Effector memory CD4-positive, alpha-beta T cell (primary cell): ENCODE data around the gene STX8.
"Not testable (repeated sequence)": the region's sequence is repeated elsewhere in the genome, so short reads cannot be mapped to it uniquely, and the experiment has no call there.

Experiments used
- DNase-seq, 3 donors: peaks; one replicate each; pipeline ENCODE4 v3.0.0-alpha.2; 2020
- H3K27ac ChIP-seq: 2 replicates; pipeline ENCODE4 v1.7.0; 2013; ENCODE audit warnings: mild to moderate bottlenecking, low read length, moderate library complexity; ENCODE audit not compliant: insufficient read depth, poor library complexity, severe bottlenecking
- H3K27me3 ChIP-seq: replicated peaks from 2 replicates; pipeline ENCODE4 v1.7.0; 2013; ENCODE audit warnings: mild to moderate bottlenecking, low read length; ENCODE audit not compliant: insufficient read depth, control insufficient read depth, poor library complexity, severe bottlenecking
- H3K36me3 ChIP-seq: 2 replicates; pipeline ENCODE4 v1.7.0; 2013; ENCODE audit warnings: mild to moderate bottlenecking, low read length, moderate library complexity; ENCODE audit not compliant: control insufficient read depth, insufficient read depth
- H3K4me1 ChIP-seq: 2 replicates; pipeline ENCODE4 v1.7.0; 2013; ENCODE audit warnings: low read length, mild to moderate bottlenecking; ENCODE audit not compliant: control insufficient read depth, insufficient read depth, poor library complexity, severe bottlenecking
- H3K4me3 ChIP-seq: 2 replicates; pipeline ENCODE4 v1.7.0; 2013; ENCODE audit warnings: low read length, low read depth, mild to moderate bottlenecking; ENCODE audit not compliant: insufficient read depth, poor library complexity, severe bottlenecking
- H3K9me3 ChIP-seq: 2 replicates; pipeline ENCODE4 v1.7.0; 2013; ENCODE audit warnings: mild to moderate bottlenecking, low read length, moderate library complexity; ENCODE audit not compliant: control insufficient read depth

STX8 gene

DNA sequence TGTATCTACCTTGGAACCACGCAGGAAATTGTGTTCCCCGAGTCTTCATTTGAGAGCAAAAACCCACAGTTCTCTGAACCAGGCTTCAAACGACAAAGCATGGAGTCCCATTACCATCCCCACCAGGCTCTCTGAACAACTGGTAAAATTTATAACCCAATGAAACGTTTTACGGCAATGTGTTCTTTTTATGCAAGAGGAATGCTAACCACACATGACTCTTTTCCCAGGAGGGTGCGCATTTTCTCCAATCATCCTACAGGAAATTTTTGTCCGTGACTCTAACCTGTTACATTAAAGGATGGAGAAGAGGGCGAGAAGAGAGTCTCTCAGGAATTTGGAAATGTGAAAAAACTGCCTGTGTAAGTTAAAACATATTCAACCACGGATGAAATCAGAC lies 17.8 kb downstream of the STX8 start:
- Histone ChIP-seq H3K4me1 (no peaks in the 10 kb centered on the region), H3K27me3 (no peaks in the 10 kb centered on the region), H3K36me3 (no peaks in the 10 kb centered on the region), H3K4me3 (no peak overlapping the region), H3K9me3 (no peaks in the 10 kb centered on the region), H3K27ac (no peak overlapping the region)
- DNase-seq, result no peak

DNA sequence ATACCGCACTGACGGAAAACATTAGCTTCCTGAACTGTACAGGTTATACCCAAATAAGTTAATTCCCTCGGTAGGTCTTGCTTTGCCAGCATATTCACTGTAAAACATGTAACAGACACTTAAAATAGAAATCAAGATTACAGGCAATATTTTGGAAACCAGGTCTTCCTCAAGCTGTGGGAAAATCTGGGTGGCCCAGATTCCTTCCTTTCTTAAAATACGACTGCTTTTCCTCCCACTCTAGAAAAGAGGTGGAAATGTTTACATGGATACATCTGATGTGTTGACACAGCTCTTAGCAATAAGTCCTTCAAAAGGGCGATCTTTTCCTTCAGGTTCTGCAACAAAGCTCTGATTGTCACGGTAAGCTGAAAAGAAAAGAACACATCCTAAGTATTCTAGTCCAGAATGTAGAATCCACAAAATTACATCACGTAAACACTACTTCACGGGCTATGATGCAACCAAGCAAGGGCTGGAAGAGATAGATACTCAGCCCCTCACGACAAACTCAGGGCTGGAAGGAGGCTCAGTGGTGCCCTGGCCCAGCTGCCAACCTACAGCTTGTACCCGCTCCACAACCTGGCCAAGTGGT lies 18.4 kb downstream of the STX8 start:
- H3K27ac ChIP-seq, result no peak overlapping the region
- H3K4me1 ChIP-seq, result no peaks in the 10 kb centered on the region
- no peaks in the 10 kb centered on the region for H3K9me3 ChIP-seq
- H3K36me3 ChIP-seq, result no peaks in the 10 kb centered on the region
- no peak overlapping the region for H3K4me3 ChIP-seq
- H3K27me3 ChIP-seq, result no peaks in the 10 kb centered on the region
- no peak for DNase-seq

DNA sequence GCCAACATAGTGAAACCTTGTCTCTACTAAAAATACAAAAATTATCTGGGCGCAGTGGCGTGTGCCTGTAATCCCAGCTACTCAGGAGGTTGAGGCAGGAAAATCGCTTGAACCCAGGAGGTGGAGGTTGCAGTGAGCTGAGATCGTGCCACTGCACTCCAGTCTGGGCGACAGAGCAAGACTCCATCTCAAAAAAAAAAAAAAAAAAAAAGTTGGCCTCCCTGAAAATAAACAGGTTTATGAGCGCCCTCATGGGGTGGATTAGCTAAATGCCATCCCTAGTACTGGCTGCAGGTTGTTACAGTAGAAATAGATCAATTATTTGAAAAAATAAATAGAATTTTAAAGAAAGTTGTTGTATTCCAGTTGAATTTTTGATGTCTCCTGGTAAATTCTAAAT lies 20.9 kb downstream of the STX8 start:
- H3K27me3 ChIP-seq, H3K4me3 ChIP-seq, H3K9me3 ChIP-seq, H3K36me3 ChIP-seq, H3K27ac ChIP-seq, H3K4me1 ChIP-seq: not testable (repeated sequence)
- DNase-seq, result peak in 1 of 3 donors; percentile 22

DNA sequence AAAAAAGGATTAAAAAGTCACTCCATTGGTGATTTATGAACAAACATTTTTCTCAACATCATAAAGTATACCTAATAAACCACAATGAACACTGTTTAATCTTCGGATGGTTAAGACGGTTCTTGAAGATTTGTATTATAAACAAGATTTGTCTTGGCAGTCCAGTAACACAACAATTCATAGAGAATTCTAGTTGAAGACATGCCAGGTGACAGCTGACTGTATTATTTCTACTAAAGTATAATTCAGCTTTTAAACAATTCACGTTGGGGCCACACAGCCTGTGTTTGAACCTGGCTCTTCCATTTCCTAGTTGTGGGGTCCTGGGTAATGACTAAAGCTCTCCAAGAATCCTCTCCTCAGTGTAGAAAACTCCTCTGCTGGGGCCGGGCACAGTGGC lies 22.0 kb downstream of the STX8 start:
- no peaks in the 10 kb centered on the region for H3K36me3 ChIP-seq
- H3K27me3 ChIP-seq, result no peaks in the 10 kb centered on the region
- no peaks in the 10 kb centered on the region for H3K9me3 ChIP-seq
- no peaks in the 10 kb centered on the region for H3K4me1 ChIP-seq
- no peak overlapping the region for H3K27ac ChIP-seq
- H3K4me3 ChIP-seq, result no peak overlapping the region
- DNase-seq, result no peak

DNA sequence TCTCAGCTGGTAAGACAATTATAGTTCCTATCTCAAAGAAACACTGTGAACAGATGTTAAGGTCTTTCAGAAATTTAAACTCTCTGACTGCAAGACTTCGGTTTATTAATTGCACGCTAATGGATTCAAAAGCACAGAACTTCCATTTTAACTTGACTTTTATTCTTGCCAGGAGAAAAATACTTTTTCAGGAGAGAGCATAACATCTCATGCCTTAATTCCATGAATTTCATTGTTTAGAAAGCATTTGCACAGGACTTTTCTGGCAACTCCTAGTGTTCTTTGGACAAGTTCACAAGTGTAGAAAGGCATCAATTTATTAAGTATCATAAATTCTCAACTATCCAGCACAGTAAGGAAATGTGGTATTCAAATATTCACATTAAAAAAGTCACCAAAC lies 22.4 kb downstream of the STX8 start:
- Histone ChIP-seq H3K4me3 (no peak overlapping the region), H3K27me3 (no peaks in the 10 kb centered on the region), H3K27ac (no peak overlapping the region), H3K36me3 (no peaks in the 10 kb centered on the region), H3K9me3 (no peaks in the 10 kb centered on the region), H3K4me1 (no peaks in the 10 kb centered on the region)
- DNase-seq, result no peak

DNA sequence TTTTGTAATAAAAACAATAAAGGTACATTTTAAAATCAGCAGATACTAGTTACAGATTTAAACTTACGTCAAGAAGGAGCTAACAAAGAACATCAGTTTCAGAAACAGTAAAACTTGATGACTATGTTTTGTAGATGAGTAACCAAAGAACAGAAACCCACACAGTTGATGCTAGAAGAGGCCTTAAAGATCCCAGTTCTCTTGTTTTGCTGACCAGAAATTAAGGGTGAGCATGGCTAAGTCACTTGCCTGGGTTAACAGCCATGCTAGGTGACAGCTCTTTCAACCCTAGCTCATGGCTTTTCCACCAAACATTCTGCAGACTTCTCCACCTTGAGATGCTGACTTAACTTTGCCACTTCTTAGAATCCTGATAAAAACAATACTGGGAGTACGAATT lies 26.4 kb downstream of the STX8 start:
- DNase-seq, result no peak
- Histone ChIP-seq H3K36me3 (no peaks in the 10 kb centered on the region), H3K9me3 (no peaks in the 10 kb centered on the region), H3K27ac (no peak overlapping the region), H3K4me1 (no peaks in the 10 kb centered on the region), H3K27me3 (no peaks in the 10 kb centered on the region), H3K4me3 (no peak overlapping the region)

DNA sequence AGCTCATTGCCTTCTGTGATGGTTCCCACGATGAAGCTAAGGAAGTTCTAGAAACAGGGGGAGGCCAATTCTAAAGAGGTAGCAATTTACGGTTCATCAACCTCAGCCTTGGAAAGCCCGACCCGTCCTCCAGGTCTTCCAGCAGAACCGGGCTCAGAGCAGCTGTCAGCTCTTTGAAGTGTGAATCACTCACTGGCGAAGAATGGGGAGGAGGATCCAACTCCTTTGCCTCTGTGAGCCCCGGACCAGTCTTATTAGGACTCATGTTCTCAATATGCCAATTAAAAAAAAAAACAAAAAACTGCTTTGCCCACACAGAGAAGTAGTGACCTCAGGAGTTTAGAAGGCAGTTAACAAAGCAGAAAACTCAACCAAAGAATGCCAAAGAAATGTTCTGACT lies 31.4 kb downstream of the STX8 start:
- Histone ChIP-seq H3K4me3 (no peak overlapping the region), H3K27me3 (no peaks in the 10 kb centered on the region), H3K27ac (no peak overlapping the region), H3K9me3 (no peaks in the 10 kb centered on the region), H3K36me3 (no peaks in the 10 kb centered on the region), H3K4me1 (no peaks in the 10 kb centered on the region)
- no peak for DNase-seq

DNA sequence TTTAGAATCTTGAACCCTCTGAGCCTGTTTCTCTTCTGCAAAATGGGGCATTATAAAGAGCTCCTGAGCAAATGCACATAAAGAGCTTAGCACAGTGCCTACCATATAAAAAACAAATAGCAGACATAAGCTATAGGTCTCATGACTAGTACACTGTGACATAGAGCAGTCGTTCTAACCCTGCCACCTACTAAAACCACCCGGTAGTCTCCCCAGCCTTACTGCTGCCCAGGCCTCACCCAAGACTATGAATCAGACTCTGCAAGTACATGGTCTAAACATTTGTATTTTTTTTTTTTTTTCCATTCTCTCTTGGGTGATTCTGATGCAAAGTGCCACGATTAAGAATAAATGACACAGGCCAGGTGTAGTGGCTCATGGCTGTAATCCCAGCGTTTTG lies 33.9 kb downstream of the STX8 start:
- Histone ChIP-seq H3K27ac (no peak overlapping the region), H3K4me3 (no peak overlapping the region), H3K9me3 (no peaks in the 10 kb centered on the region), H3K4me1 (no peaks in the 10 kb centered on the region), H3K27me3 (no peaks in the 10 kb centered on the region), H3K36me3 (no peaks in the 10 kb centered on the region)
- no peak for DNase-seq

DNA sequence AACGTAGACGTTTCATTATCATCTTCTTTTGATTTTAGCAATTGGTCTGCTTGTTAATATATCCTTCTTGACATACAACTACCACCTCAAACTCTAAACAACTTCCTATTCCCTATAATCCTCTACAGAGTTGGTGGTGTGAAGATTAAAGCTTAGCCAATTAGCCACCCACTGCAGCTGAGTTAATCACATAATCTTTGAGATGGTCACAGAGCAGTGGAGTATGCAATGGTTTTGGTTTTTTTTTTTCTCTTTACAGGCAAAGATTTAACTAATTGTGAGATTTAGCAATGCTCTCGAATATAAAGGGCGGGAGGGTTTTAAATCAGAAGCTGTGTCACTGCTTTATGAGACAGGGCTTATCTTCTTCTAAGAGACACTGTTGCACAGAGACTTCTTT lies 37.0 kb downstream of the STX8 start:
- no peaks in the 10 kb centered on the region for H3K36me3 ChIP-seq
- H3K9me3 ChIP-seq, result no peaks in the 10 kb centered on the region
- no peak overlapping the region for H3K27ac ChIP-seq
- H3K4me3 ChIP-seq, result no peak overlapping the region
- H3K27me3 ChIP-seq, result no peaks in the 10 kb centered on the region
- no peak for DNase-seq
- H3K4me1 ChIP-seq, result no peaks in the 10 kb centered on the region

DNA sequence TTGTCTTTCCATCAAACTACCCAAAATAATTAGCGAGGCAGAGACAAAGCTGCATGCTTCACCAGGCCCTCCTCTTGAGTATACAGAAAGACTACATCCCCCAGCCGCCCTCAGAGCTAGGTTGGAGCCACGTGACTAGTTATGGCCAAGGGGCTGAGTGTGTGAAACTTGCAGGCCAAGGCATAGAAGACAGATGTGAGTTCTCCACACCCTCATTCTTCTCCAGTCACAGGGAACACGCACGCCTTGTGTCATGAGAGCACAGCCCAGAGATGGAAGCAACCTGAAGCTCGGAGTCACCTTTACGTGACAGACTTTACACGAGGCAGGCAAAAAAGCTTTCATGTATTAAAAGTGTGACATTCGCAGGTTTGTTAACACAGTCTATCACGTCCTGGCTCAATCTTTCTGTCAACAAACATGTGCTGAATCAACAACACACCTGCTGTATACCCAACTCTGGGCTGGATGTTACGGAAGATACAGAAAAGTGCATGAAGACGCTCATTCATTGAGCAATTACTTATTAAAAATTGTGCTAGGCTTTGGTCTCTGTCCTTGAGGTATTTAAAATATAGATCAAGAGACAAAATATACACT lies 38.3 kb downstream of the STX8 start:
- H3K4me1 ChIP-seq, result no peaks in the 10 kb centered on the region
- no peaks in the 10 kb centered on the region for H3K36me3 ChIP-seq
- no peak overlapping the region for H3K27ac ChIP-seq
- H3K9me3 ChIP-seq, result no peaks in the 10 kb centered on the region
- no peak overlapping the region for H3K4me3 ChIP-seq
- DNase-seq, result no peak
- no peaks in the 10 kb centered on the region for H3K27me3 ChIP-seq
